Umbilical cord (tissue), 2 donors: ENCODE results near the gene PRAMEF5. TPM values are rescaled to one million over a fixed set of nuclear protein-coding genes. Genes with fewer than 3 reads are reported as not detected.
"Not testable (repeated sequence)": the region's sequence is repeated elsewhere in the genome, so short reads cannot be mapped to it uniquely, and the experiment has no call there.

Source experiments
- DNase-seq: peaks from one replicate; pipeline ENCODE4 v3.0.0-alpha.2; 2015; ENCODE audit warnings: low spot score
- total RNA-seq: library from RNA; depleted of rRNA; stranded (reverse); fragments of >200 nt; gene quantifications from one replicate; pipeline ENCODE4 v1.2.3, GENCODE V29; 2014; ENCODE audit warnings: low replicate concordance; ENCODE audit not compliant: insufficient read depth

The PRAMEF5 gene
- not detected for total RNA-seq

DNA sequence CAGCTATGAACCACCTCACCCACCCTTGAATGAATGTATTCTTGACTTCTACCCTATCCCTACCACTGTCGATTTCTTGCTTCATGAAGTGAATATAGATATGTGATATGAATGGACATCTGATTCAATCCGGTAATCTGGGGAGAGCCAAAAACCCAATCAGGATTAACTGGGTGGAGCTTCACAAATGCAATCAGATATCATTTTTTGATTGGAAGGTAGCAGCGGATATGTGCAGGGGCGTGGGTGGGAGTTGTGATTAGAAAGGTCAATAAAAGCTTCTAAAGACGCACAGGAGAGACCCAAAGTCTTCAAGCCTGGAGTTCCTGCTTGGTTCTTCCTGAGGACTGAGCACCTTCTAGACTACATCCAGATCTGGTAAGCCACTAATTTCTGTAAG lies at the start of gene PRAMEF5:
Gene PRAMEF5, plus strand, starts transcription at position 301 of the 400 bp plus-strand sequence. CDS start 5,071 bp downstream, outside the sequence.
- DNase-seq, result not testable (repeated sequence)

- DNase-seq, result not testable (repeated sequence)
These were observed 45.3 kb upstream of the PRAMEF5 start for GRCh38 chr1:13208712-13209111.

DNA sequence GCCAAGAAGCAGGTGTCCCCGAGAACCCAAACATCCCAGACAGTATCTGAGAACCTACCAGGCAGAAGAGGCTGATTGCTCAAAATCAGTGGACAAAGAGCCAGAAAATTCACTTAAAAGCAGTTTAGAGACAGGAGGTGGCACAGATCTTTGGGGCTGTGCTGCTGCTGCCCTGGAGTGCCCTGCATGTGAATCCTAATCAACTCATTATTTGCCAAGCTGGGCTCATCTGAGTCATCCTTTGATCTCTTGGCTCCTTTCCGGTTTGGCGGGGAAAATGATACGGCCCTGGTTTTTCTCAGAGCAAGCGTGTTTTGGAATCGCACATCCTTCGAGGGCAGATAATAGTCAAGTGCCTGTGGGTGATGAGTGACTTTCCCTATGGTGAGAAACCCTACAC lies 37.4 kb upstream of the PRAMEF5 start:
- DNase-seq, result not testable (repeated sequence)

DNA sequence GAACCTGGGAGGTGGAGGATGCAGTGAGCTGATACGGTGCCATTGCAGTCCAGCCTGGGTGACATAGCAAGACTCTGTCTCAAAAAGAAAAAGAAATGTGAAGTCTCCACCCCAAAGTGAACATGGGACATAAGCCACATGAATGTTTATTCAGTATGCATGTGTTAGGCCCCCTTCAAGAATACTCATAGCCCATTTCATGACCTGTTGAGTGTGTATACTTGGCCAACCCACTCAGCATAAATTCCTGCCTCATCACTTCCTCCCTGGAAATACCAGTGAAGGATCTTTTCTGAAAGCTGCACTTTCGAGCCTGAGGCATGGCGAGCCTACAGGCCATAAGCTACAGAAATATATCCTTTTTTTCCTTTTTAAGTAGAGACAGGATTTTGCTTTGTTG lies 34.8 kb upstream of the PRAMEF5 start:
- not testable (repeated sequence) for DNase-seq

DNA sequence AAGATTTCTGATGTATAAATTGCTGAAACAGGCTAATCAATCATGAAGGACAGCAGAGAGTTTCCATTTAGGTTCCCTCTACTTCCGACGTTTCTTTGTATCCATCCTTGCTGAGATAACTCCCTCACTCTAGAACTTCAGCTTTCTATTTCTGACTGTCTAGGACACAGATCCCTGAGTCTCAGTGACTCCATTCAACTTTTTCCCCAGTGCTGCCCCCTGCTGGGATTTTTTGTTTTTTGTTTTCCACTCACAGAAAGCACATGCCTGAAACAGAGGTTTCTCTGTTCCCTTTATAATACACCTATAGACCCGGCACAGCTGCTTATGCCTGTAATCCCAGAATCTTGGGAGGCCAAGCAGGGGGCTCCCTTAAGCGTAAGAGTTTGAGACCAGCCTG lies 31.2 kb upstream of the PRAMEF5 start:
- DNase-seq, result not testable (repeated sequence)

DNA sequence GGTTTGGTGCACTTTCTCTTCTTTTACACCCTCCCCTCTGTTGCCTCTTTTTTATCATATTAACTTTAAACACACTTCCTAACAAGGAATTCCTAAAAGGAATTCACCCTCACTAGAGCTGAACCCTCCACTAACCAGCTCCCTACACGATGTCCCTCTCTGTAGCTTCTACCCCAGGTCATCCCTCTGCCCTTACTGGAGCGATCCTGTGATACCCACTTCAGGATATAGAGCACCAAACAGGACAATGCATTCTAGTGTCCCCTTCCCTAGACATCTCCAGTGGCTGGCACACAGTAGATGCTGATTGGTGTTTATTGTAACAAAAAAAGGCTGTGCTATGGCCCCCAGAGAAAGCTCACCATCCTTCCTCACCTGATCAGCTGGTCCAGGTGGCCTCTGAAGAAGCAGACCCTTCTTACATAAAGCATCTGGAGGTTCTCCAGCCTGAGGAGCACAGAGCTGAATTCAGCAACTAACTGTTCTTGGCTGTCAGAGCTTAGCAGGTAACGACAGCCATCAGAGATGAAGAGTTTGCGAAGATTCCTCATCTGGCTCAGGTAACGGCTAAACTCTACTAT lies 29.4 kb upstream of the PRAMEF5 start:
- DNase-seq, result no peak

DNA sequence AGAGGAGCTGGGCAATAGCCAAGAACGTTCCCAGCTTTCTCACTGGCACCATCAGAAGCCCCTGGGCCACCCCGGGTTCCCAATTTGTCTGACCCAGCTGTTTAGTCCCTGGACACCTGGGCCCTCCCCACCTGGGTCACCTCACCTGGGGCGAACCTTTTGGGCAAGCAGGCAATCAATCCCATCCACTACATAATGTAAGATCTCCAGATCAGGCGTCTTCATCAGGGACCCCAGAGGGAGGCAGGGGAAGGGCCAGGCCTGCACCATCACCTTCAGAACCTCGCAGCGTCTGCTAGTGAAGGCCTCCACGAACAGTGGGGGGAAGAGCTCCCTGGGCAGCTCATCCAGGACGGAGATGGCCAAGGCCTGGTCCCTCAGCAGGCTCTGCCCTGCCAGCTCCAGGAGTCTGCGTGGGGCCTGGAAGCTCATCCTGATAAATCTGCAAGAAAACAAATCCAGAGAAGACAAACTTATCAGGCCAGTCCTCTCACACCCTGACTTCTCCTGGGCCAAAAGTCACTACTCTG lies 28.3 kb upstream of the PRAMEF5 start, which contains the start of gene PRAMEF18:
Gene PRAMEF18, minus strand, starts transcription at position 480 of the 530 bp plus-strand sequence. Its CDS starts 48 bp downstream, at position 432.
- not testable (repeated sequence) for DNase-seq

- DNase-seq, result not testable (repeated sequence)
These were observed 26.5 kb upstream of the PRAMEF5 start for GRCh38 chr1:13227271-13228055.

DNA sequence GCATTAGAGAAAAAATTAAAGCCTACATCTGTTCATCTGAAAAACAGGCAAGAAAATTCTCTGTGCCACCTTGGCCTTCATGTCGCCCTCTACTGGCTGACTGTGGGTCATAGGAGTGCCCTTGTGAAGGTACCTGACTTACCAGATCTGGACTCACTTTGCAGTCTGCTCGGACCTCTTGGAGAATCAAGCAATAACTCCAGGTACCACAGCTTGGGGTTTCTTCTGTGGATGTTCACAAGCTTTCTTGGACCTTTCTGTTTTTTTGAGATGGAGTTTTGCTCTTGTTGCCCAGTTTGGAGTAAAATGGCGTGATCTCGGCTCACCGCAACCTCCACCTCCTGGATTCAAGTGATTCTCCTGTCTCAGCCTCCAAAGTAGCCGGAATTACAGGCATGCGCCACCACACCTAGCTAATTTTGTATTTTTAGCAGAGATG lies 25.6 kb upstream of the PRAMEF5 start:
- no peak for DNase-seq

DNA sequence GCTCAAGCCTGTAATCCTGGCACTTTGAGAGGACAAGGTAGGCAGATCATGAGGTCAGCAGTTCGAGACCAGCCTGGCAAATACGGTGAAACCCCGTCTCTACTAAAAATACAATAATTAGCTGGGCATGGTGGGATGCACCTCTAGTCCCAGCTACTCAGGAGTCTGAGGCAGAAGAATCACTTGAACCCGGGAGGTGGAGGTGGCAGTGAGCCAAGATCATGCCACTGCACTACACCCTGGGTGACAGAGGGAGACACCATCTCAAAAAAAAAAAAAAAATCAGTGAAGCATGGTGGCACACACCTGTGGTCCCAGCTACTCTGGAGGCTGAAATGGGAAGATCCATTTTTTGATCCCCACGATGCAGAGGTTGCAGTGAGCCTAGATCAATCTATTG lies 23.9 kb upstream of the PRAMEF5 start:
- DNase-seq, result not testable (repeated sequence)

DNA sequence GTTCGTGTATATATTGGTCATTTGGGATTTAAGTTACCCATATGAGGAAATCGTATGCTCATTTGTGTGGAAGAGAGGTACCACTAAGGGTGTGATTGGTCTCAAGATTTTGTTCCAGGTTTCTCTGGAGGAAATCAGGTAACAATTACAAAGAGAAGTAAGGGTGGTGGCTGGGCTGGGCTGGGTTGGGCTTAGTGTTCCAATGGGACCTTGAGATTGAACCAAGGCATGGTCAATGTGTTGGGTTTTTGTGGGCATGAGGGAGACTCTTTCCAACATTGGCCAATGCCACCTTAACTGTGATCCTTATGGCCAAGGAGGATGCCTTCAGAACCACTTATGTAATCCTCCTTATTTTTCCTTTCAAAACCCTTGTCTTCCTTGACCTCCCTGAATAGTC lies 23.4 kb upstream of the PRAMEF5 start:
- not testable (repeated sequence) for DNase-seq

DNA sequence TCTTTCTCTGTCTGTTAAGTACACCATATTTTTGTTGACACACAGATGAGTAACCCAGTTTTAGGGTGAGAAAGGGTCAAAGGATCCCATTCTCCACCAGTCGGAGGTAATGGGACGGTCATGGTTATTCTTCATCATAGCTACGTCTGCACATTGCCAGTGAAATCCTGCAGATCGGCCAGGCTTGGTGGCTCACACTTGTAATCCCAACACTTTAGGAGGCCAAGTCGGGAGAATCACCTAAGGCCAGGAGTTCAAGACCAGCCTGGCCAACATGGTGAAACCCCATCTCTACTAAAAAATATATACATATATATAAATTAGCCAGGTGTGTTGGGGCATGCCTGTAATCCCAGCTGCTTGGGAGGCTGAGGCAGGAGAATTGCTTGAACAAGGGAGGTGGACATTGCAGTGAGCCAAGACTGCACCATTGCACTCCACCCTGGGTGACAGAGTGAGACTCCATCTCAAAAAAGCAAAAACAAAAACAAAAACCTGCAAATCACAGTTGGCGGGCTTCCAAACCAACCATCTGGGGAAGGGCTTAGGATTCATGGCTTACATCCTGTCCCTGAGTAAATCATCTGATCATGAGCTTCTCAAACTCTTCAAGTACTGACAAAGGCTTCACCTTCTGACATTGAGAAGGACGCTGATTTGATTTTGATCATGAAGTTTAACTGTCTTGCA lies 22.8 kb upstream of the PRAMEF5 start:
- not testable (repeated sequence) for DNase-seq

DNA sequence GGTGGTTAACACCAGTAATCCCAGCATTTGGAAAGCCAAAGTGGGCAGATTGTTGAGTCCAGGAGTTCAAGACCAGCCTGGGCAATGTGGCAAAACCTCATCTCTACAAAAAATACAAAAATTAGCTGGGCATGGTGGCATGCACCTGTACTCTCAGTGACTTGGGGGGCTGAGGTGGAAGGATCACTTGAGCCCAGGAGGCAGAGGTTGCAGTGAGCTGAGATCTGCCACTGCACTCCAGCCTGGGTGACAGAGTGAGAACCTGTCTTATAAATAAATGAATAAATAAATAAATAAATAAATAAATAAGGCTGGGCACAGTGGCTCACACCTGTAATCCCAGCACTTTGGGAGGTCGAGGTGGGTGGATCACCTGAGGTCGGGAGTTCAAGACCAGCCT lies 21.9 kb upstream of the PRAMEF5 start:
- DNase-seq, result not testable (repeated sequence)

- not testable (repeated sequence) for DNase-seq
These were observed 19.9 kb upstream of the PRAMEF5 start for GRCh38 chr1:13234057-13234456.

DNA sequence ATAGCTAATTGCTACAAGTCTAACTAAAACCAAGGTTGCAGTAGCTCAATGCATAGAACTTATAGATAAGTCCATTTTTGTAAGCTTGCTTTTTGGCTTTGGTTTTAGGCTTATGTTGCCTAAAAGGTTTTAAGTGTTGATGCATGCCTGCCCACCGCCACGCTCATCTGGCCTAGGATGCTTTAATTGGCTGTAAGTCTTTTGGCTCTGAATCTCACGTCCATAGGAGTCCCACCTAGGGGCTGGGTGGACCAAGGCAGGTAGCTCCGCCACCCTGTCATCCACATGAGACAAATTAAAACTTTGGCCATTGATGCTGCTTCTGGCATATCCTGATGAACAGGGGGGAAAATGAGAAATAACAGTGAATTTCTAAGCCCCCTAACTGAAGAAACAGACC lies 16.4 kb upstream of the PRAMEF5 start:
- not testable (repeated sequence) for DNase-seq

DNA sequence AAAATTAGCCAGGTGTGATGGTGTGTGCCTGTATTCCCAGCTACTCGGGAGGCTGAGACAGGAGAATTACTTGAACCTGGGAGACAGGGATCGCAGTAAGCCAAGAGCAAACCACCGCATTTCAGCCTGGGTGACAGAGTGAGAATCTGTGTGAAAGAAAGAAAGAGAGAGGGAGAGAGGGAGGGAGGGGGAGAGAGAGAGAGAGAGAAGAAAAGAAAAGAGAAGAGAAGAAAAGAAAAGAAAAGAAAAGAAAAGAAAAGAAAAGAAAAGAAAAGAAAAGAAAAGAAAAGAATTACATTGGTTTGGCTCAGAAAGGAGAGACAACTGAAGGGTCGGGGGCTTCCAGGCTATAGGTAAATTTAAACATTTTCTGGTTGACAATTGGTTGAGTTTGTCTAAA lies 14.4 kb upstream of the PRAMEF5 start:
- not testable (repeated sequence) for DNase-seq

DNA sequence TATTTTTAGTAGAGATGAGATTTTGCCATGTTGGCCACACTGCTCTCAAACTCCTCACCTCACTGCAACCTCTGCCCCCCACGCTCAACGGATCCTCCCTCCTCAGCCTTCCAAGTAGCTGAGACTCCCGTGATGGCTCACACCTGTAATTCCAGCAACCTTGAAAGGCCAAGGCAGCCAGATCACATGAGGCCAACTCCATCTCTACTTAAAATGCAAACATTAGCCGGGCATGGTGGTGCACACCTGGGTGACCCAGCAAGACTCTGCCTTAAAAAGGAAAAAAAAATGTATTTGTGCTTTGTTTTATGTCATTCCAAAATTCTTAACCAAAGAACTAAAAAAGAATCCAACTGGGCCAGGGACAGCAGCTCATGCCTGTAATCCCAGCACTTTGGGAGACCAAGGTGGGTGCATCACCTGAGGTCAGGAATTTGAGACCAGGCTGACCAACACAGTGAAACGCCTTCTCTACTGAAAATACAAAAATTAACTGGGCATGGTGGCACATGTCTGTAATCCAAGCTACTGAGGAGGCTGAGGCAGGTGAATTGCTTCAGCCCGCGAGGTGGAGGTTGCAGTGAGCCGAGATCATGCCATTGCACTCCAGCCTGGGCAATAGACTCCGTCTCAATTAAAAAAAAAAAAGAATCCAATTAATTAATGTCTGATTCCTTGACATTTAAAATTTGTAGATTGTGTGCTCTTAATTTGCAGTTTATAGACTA lies 10.3 kb upstream of the PRAMEF5 start:
- DNase-seq, result not testable (repeated sequence)

DNA sequence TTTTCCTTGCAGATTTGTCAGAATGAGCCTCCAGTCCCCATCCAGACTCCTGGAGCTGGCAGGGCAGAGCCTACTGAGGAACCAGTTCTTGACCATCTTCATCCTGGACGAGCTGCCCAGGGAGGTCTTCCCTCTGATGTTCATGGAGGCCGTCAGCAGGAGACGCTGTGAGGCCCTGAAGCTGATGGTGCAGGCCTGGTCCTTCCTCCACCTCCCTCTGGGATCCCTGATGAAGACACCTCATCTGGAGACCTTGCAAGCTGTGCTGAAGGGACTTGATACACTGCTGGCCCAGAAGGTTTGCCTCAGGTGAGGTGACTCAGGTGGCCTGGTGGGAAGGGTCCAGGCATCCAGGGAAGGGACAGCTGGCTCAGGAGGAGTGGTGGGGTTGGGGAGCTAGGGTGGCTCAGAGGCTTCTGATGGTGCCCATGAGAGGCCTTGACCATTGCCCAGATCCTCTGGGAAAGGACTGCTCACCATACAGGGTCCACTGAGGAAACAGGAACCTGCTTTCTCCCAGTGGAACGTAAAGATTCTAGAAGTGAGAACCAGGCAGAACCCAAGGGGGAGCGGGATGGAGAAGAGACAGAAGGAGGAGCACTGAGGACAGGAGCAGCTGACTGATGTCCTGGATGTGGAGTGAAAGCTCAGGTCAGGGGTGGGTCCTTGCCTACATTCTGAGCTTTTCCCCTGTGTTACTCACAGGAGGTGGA lies 8.0 kb upstream of the PRAMEF5 start:
- not testable (repeated sequence) for DNase-seq

- not testable (repeated sequence) for DNase-seq
These were observed 7.5 kb upstream of the PRAMEF5 start for GRCh38 chr1:13246554-13246871.

DNA sequence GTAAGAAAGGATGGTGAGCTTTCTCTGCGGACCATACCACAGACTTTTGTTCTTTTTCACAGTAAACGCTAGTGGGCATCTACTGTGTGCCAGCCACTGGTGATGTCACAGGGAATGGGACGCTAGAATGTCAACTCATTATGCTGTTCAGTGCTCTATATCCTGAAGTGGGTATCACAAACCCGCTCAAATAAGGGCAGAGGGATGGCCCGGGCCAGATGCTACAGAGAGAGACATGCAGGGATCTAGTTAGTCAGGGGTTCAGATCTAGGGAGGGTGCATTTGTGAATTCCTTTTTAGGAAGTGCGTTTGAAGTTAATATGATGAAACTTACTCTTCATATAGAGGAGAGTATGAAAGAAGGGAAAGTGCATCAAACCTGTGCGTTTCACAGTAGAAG lies 6.9 kb upstream of the PRAMEF5 start:
- not testable (repeated sequence) for DNase-seq

DNA sequence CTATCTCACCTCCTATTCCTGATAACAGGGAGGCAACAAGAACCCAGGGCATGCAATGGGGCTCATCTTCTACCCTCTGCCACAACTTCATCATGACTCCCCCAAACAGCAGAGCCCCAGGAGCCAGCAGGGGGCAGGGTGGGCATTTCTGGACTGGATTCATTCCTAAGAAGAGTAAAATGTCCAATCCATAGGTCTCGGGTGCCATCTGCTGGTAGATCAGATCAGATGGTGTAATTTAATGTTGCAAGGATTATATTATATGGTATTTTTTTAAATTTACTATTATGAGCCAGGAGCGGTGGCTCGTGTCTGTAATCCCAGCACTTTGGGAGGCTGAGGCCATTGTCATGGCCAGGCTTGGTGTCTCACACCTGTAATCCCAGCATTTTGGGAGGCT lies 11.1 kb downstream of the PRAMEF5 start:
- DNase-seq, result not testable (repeated sequence)
